HepG2 (cell line): ENCODE results near the gene COPA. TPM values are rescaled to one million over a fixed set of nuclear protein-coding genes. Genes with fewer than 3 reads are reported as not detected.
A peak's percentile ranks its signal among the peaks of the same experiment; 100 is the strongest.

ENCODE experiments used
- ATAC-seq: fragments of 200-7000 bp; cut with Tn5 transposase; 3 replicates; pipeline ENCODE4 v1.9.1; 2020; ENCODE audit warnings: mild to moderate bottlenecking, moderate library complexity
- BruUV-seq: library from RNA; stranded (reverse); fragments of 400-500 nt; replicated peaks from 2 replicates; lab custom pipeline; 2021; lab: Mats Ljungman, UMichigan
- CTCF ChIA-PET: fragments of 300-600 bp; formaldehyde crosslinking; extraction: SDS; loops from one replicate; lab custom pipeline; 2021; ENCODE audit warnings: low total read pairs, inconsistent platforms, low intra/inter-chr PET ratio; lab: Yijun Ruan, JAX
- POLR2A ChIA-PET: fragments of 350-600 bp; sonication (Branson Sonifier 250); formaldehyde crosslinking; loops from one replicate; lab custom pipeline; 2020; ENCODE audit warnings: antibody characterized with exemption, inconsistent platforms; lab: Yijun Ruan, JAX
- DNase-seq: peaks from one replicate; pipeline ENCODE4 v3.0.0-alpha.2; 2015; ENCODE audit warnings: low spot score
- FAIRE-seq: peaks from 3 replicates; lab custom pipeline; 2011; peaks lifted over from hg19 to GRCh38; lab: Jason Lieb, UNC
- H2AFZ ChIP-seq: one replicate; pipeline ENCODE4 v1.6.1; 2011; ENCODE audit warnings: low read length, inconsistent platforms
- H3K27ac ChIP-seq: fragments of 300-600 bp; 3 replicates; pipeline ENCODE4 v1.8.0; 2011; ENCODE audit warnings: mixed run types, mild to moderate bottlenecking, mixed read lengths, low read length, inconsistent platforms; ENCODE audit not compliant: insufficient read depth; ENCODE audit errors: extremely low read length
- H3K27me3 ChIP-seq, 2 experiments: fragments of 200-600 bp in 1 of 2; 2 replicates in 1 of 2; 3 replicates in 1 of 2; pipeline versions ENCODE4 v1.6.0 to v1.8.0; 2011; ENCODE audit warnings: low read length in 2 of 2, mild to moderate bottlenecking in 2 of 2, moderate library complexity in 2 of 2, inconsistent platforms in 1 of 2; ENCODE audit not compliant: insufficient read depth in 2 of 2, control insufficient read depth in 1 of 2
- H3K36me3 ChIP-seq, 2 experiments: fragments of 200-600 bp in 1 of 2; replicated peaks in 1 of 2; 2 replicates in 1 of 2; 3 replicates in 1 of 2; pipeline versions ENCODE4 v1.5.1 to v1.8.0; 2011; ENCODE audit warnings: low read length in 2 of 2, inconsistent platforms in 1 of 2; ENCODE audit not compliant: insufficient read depth in 2 of 2, control insufficient read depth in 1 of 2
- H3K4me1 ChIP-seq: 2 replicates; pipeline ENCODE4 v1.5.1; 2012; ENCODE audit warnings: low read length, inconsistent platforms; ENCODE audit not compliant: insufficient read depth
- H3K4me2 ChIP-seq: 2 replicates; pipeline ENCODE4 v1.6.0; 2011; ENCODE audit warnings: low read depth, low read length, inconsistent platforms
- H3K4me3 ChIP-seq, 3 experiments: fragments of 200-600 bp in 1 of 3; sonication (generic), shearing (Covaris generic) in 1 of 3; replicated peaks in 1 of 3; 2 replicates each; pipeline ENCODE4 v1.5.1; 2011 to 2016; ENCODE audit warnings: low read length in 3 of 3, inconsistent platforms in 2 of 3, low read depth in 2 of 3, mild to moderate bottlenecking in 2 of 3, control low read depth in 1 of 3, mixed read lengths in 1 of 3; ENCODE audit not compliant: insufficient read depth in 1 of 3
- H3K79me2 ChIP-seq: one replicate; pipeline ENCODE4 v1.6.1; 2011; ENCODE audit warnings: low read length, inconsistent platforms; ENCODE audit not compliant: insufficient read depth
- H3K9ac ChIP-seq: 2 replicates; pipeline ENCODE4 v1.6.0; 2011; ENCODE audit warnings: mild to moderate bottlenecking, low read depth, low read length, inconsistent platforms; ENCODE audit not compliant: insufficient read depth
- H3K9me3 ChIP-seq: 2 replicates; pipeline ENCODE4 v1.5.1; 2012; ENCODE audit warnings: mild to moderate bottlenecking, low read length
- H4K20me1 ChIP-seq: 2 replicates; pipeline ENCODE4 v1.6.0; 2011; ENCODE audit warnings: inconsistent platforms, mild to moderate bottlenecking, low read length, moderate library complexity; ENCODE audit not compliant: insufficient read depth
- CEBPB ChIP-seq: IDR thresholded peaks from 2 replicates; pipeline ENCODE4 v1.6.1; 2011; ENCODE audit warnings: low read depth, low read length, improper control_type of control experiment, borderline replicate concordance
- CEBPG ChIP-seq: IDR thresholded peaks from 2 replicates; pipeline ENCODE4 v1.6.1; 2016
- DMAP1 ChIP-seq: IDR thresholded peaks from 2 replicates; pipeline ENCODE4 v1.6.1; 2016
- KDM3A ChIP-seq: IDR thresholded peaks from 2 replicates; pipeline ENCODE4 v1.6.1; 2018; ENCODE audit warnings: low read depth, missing compliant biosample characterization
- KMT2A ChIP-seq: sonication (generic); formaldehyde crosslinking; IDR thresholded peaks from 2 replicates; pipeline ENCODE4 v1.4.0; 2020; ENCODE audit warnings: missing genetic modification reagents
- MED13 ChIP-seq: sonication (generic); formaldehyde crosslinking; IDR thresholded peaks from 2 replicates; pipeline ENCODE4 v1.5.0; 2020; ENCODE audit warnings: missing genetic modification reagents
- XBP1 ChIP-seq: sonication (generic); formaldehyde crosslinking; IDR thresholded peaks from 2 replicates; pipeline ENCODE4 v1.5.0; 2020; ENCODE audit warnings: missing genetic modification reagents
- ZNF543 ChIP-seq: sonication (generic); formaldehyde crosslinking; IDR thresholded peaks from 2 replicates; pipeline ENCODE4 v1.4.0; 2020; ENCODE audit warnings: mild to moderate bottlenecking, missing genetic modification reagents
- ZNF652 ChIP-seq: IDR thresholded peaks from 2 replicates; pipeline ENCODE4 v1.6.1; 2016; ENCODE audit warnings: low read depth, borderline replicate concordance
- ZNF678 ChIP-seq: sonication (generic); formaldehyde crosslinking; IDR thresholded peaks from 2 replicates; pipeline ENCODE4 v1.4.0; 2020; ENCODE audit warnings: mild to moderate bottlenecking, missing genetic modification reagents
- ZNF839 ChIP-seq: sonication (generic); formaldehyde crosslinking; IDR thresholded peaks from 2 replicates; pipeline ENCODE4 v1.4.0; 2020; ENCODE audit warnings: missing genetic modification reagents, mild to moderate bottlenecking, borderline replicate concordance
- WGBS: methylation state at CpG from one replicate; pipeline ENCODE4 v1.1.6; 2017; ENCODE audit warnings: low lambda C conversion rate; 5-methylcytosine and 5-hydroxymethylcytosine counted together
- in situ Hi-C: cut with HindIII; loops from 2 replicates; pipeline ENCODE4 v1.10.0; 2017; ENCODE audit warnings: low pct_unique_long_range_greater_than_20kb; ENCODE audit not compliant: extremely low pct_ligation_motif_present
- intact Hi-C: fragments of 100-400 bp; cut with micrococcal nuclease; formaldehyde crosslinking; loops from one replicate; pipeline ENCODE4 v1.10.0; 2022; ENCODE audit not compliant: unreplicated experiment
- polyA plus RNA-seq, 8 experiments: library from polyadenylated mRNA; depleted of rRNA in 3 of 8; stranded (reverse) in 7 of 8; unstranded in 1 of 8; fragments of >200 nt; fragmentation: Illumina TruSeq in 4 of 8; extraction: Trizol in 4 of 8; gene quantifications; 2 replicates each; pipeline versions ENCODE4 v1.2.1 to v1.2.3, GENCODE V29; 2011 to 2016; ENCODE audit warnings: low read depth in 4 of 8, missing spikeins in 1 of 8, mixed read lengths in 1 of 8; ENCODE audit not compliant: insufficient read depth in 1 of 8
- total RNA-seq, 5 experiments: library from RNA; depleted of rRNA; stranded (reverse); fragments of >200 nt; fragmentation: Illumina TruSeq; extraction: Trizol; gene quantifications; 2 replicates each; pipeline ENCODE4 v1.2.3, GENCODE V29; 2016; ENCODE audit warnings: low read depth in 1 of 5
- TF ChIP-seq, protein P1 (sequence below), 2 experiments: fragments of 450-650 bp in 1 of 2; sonication (generic) in 1 of 2; formaldehyde crosslinking; IDR thresholded peaks; 2 replicates each; pipeline versions ENCODE4 v1.5.0 to v1.8.0; 2020 to 2022; ENCODE audit warnings: mild to moderate bottlenecking in 1 of 2, missing genetic modification reagents in 1 of 2
- TF ChIP-seq, protein P2 (sequence below): sonication (generic); formaldehyde crosslinking; IDR thresholded peaks from 2 replicates; pipeline ENCODE4 v1.5.0; 2020; ENCODE audit warnings: missing genetic modification reagents
- TF ChIP-seq, protein P3 (sequence below): IDR thresholded peaks from 2 replicates; pipeline ENCODE4 v1.6.1; 2016; ENCODE audit warnings: mild to moderate bottlenecking, missing biosample characterization, missing genetic modification reagents
- TF ChIP-seq, protein P4 (sequence below): IDR thresholded peaks from 2 replicates; pipeline ENCODE4 v1.6.1; 2016; ENCODE audit warnings: low read depth

Gene COPA
- total and polyA plus RNA-seq, 2 of the 13 experiments (the other 11 are each of a cell fraction or from before 2014, with no cell fraction given), result 160 to 197 TPM

DNA sequence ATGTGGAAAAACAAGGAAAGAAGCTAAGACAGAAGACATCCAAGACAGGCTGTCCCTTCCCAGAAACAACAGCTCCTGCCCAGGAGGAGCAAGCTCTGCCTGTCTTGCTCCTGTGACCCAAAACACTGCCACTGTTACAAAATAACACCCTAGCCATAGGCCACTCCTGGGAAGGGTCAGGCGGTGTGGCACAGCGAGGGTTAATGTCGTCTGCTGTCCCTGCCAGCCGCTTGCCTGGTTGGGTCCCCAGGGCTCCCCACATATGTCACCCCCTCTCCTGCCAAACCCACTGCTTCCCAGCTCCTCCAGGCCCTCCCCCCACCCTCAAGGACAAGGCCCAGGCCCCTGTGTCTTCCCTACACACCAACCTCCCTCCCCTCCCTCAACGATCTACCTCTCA is 20.0 kb upstream of the COPA start:
- Histone ChIP-seq H3K9me3 (no peaks in the 10 kb centered on the region), H3K4me3 (no peak overlapping the region), H3K36me3 (peaks cover under 1 to 6% of the 10 kb centered on the region in 2 experiments; a peak in 4 of 5 replicates), H3K27ac (no peak overlapping the region), H3K9ac (no peak overlapping the region), H4K20me1 (no peaks in the 10 kb centered on the region), H3K4me1 (peaks cover 15% of the 10 kb centered on the region), H3K4me2 (no peak overlapping the region), H3K79me2 (no peaks in the 10 kb centered on the region), H3K27me3 (no peaks in the 10 kb centered on the region), H2AFZ (no peak overlapping the region)
- TF ChIP-seq KDM3A (CRISPR knock-in tag) (no peak), KMT2A (CRISPR knock-in tag) (no peak), ZNF652 (CRISPR knock-in tag) (peak; percentile 78), DMAP1 (CRISPR knock-in tag) (no peak)
- in situ Hi-C loops (no loop called here), intact Hi-C loops (no loop called here)
- POLR2A ChIA-PET, result no interaction called here
- FAIRE-seq, result no peak
- CTCF ChIA-PET, result no interaction called here
- no TSS peak for BruUV-seq
- DNase-seq, result no peak
- ATAC-seq, result no peak
- WGBS, result 46% methylated on average over 1 of the region's 5 CpGs

DNA sequence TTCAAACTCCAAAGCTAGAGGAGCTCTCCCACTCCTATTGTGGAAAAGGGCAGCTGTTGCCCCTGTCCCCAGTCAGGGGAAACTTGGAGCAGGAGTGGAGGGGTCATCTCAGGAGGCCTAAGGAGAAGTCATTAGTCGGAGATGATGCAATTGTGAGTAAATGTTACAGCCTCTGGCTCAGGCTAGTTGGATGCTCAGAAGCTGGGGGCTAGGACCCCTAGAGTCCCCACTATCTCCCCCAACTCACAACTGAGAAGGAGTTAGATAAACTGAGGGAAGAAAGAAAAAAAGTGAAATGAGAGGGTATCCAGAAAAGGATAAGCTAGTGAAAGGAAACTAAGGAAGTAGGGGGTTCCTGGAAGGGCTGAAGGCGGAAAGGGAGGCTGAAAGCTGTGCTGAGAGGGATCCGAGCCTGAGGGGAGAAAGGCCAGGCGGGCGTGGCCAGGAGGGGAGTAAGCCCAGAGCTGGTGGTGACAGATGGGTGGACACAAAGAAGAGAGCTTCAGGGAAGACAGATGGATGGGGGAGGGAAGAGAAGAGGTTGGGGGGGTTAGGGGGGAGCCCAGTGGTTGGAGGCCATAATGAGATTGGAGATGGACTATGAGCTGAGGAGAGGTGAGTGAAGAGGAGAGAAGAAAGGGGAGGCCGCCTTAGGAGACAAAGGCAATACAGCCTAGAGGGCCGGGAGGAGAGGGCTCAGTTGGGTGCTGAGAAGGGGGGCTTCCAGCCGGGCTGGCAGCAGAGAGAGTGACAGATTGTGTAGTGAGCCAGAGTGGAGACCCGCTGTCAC is 19.3 kb upstream of the COPA start:
- in situ Hi-C loops (no loop called here), intact Hi-C loops (no loop called here)
- peaks cover 11% of the 10 kb centered on the region for H3K4me1 ChIP-seq
- ChIA-PET POLR2A (interaction anchor here (0.6 kb wide), 1 partner anchor 87 kb away, joined by 3 read pairs; no protein-coding TSS in a partner anchor), CTCF (no interaction called here)
- H3K9ac ChIP-seq, result no peak overlapping the region
- 92% methylated on average over 9 of the region's 9 CpGs for WGBS
- no peaks in the 10 kb centered on the region for H4K20me1 ChIP-seq
- no peak overlapping the region for H2AFZ ChIP-seq
- H3K27me3 ChIP-seq, result no peaks in the 10 kb centered on the region
- no peak overlapping the region for H3K27ac ChIP-seq
- BruUV-seq, result no TSS peak
- no peak for FAIRE-seq
- H3K79me2 ChIP-seq, result no peaks in the 10 kb centered on the region
- no peak for DNase-seq
- H3K4me2 ChIP-seq, result no peak overlapping the region
- H3K36me3 ChIP-seq, result peaks cover 3 to 12% of the 10 kb centered on the region in 2 experiments; a peak in 4 of 5 replicates
- no peak for ATAC-seq
- H3K4me3 ChIP-seq, result no peak overlapping the region
- H3K9me3 ChIP-seq, result no peaks in the 10 kb centered on the region
- TF ChIP-seq CEBPG (CRISPR knock-in tag) (0 out of 2 replicates have a peak, but pooled peaks have one; percentile 39), ZNF678 (CRISPR knock-in tag) (no peak), CEBPB (peak; percentile 56), ZNF839 (CRISPR knock-in tag) (no peak), MED13 (no peak), XBP1 (CRISPR knock-in tag) (no peak), ZNF543 (CRISPR knock-in tag) (no peak)
- TF ChIP-seq, protein P1, sequence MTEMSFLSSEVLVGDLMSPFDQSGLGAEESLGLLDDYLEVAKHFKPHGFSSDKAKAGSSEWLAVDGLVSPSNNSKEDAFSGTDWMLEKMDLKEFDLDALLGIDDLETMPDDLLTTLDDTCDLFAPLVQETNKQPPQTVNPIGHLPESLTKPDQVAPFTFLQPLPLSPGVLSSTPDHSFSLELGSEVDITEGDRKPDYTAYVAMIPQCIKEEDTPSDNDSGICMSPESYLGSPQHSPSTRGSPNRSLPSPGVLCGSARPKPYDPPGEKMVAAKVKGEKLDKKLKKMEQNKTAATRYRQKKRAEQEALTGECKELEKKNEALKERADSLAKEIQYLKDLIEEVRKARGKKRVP (CRISPR knock-in tag; IDR thresholded peaks at IDR 0.05), result peak in 1 of 2 experiments; percentile 93; a peak in 2 of 4 replicates
- TF ChIP-seq, protein P2, sequence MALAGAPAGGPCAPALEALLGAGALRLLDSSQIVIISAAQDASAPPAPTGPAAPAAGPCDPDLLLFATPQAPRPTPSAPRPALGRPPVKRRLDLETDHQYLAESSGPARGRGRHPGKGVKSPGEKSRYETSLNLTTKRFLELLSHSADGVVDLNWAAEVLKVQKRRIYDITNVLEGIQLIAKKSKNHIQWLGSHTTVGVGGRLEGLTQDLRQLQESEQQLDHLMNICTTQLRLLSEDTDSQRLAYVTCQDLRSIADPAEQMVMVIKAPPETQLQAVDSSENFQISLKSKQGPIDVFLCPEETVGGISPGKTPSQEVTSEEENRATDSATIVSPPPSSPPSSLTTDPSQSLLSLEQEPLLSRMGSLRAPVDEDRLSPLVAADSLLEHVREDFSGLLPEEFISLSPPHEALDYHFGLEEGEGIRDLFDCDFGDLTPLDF (CRISPR knock-in tag), result no peak
- TF ChIP-seq, protein P3, sequence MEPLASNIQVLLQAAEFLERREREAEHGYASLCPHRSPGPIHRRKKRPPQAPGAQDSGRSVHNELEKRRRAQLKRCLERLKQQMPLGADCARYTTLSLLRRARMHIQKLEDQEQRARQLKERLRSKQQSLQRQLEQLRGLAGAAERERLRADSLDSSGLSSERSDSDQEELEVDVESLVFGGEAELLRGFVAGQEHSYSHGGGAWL, result no peak
- TF ChIP-seq, protein P4, sequence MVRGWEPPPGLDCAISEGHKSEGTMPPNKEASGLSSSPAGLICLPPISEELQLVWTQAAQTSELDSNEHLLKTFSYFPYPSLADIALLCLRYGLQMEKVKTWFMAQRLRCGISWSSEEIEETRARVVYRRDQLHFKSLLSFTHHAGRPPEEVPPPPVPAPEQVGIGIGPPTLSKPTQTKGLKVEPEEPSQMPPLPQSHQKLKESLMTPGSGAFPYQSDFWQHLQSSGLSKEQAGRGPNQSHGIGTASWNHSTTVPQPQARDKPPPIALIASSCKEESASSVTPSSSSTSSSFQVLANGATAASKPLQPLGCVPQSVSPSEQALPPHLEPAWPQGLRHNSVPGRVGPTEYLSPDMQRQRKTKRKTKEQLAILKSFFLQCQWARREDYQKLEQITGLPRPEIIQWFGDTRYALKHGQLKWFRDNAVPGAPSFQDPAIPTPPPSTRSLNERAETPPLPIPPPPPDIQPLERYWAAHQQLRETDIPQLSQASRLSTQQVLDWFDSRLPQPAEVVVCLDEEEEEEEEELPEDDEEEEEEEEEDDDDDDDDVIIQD, result no peak
